KMS-11 (cell line): ENCODE results near the gene THSD7A.

Source experiments
- H2AFZ ChIP-seq: fragments of 200-600 bp; sonication (generic); 2 replicates; pipeline ENCODE4 v1.6.1; 2016; ENCODE audit warnings: antibody characterized with exemption, mixed run types, low read depth
- H3K27ac ChIP-seq: fragments of 200-600 bp; sonication (generic); 2 replicates; pipeline ENCODE4 v1.6.1; 2016; ENCODE audit warnings: mild to moderate bottlenecking, mixed run types
- H3K27me3 ChIP-seq: fragments of 200-600 bp; sonication (generic); 2 replicates; pipeline ENCODE4 v1.6.1; 2017; ENCODE audit warnings: mild to moderate bottlenecking, low read depth, mixed run types, moderate library complexity; ENCODE audit not compliant: insufficient read depth
- H3K36me3 ChIP-seq: fragments of 200-600 bp; sonication (generic); 2 replicates; pipeline ENCODE4 v1.6.1; 2017; ENCODE audit warnings: mild to moderate bottlenecking, mixed run types; ENCODE audit not compliant: insufficient read depth
- H3K4me1 ChIP-seq: fragments of 200-600 bp; sonication (generic); 2 replicates; pipeline ENCODE4 v1.6.1; 2016; ENCODE audit warnings: mild to moderate bottlenecking, low read depth, mixed run types; ENCODE audit not compliant: poor library complexity, severe bottlenecking
- H3K4me2 ChIP-seq: fragments of 200-600 bp; sonication (generic); 2 replicates; pipeline ENCODE4 v1.7.0; 2016; ENCODE audit warnings: mild to moderate bottlenecking, mixed run types
- H3K4me3 ChIP-seq: fragments of 200-600 bp; sonication (generic); IDR thresholded peaks from 2 replicates; pipeline ENCODE4 v1.6.1; 2017; ENCODE audit warnings: low read depth, low read length, mixed read lengths; ENCODE audit not compliant: insufficient read depth
- H3K79me2 ChIP-seq: fragments of 200-600 bp; sonication (generic); 2 replicates; pipeline ENCODE4 v1.6.1; 2016; ENCODE audit warnings: low read depth, mixed run types; ENCODE audit not compliant: insufficient read depth
- H3K9ac ChIP-seq: fragments of 200-600 bp; sonication (generic); 2 replicates; pipeline ENCODE4 v1.6.1; 2016; ENCODE audit warnings: mild to moderate bottlenecking, mixed run types
- H4K20me1 ChIP-seq: fragments of 200-600 bp; sonication (generic); 2 replicates; pipeline ENCODE4 v1.6.1; 2016; ENCODE audit warnings: mild to moderate bottlenecking, mixed run types; ENCODE audit not compliant: insufficient read depth
- TF ChIP-seq, protein P1 (sequence below): fragments of 200-600 bp; sonication (generic); conservative IDR thresholded peaks from 2 replicates; pipeline ENCODE4 v1.6.1; 2017; ENCODE audit warnings: low read depth, mild to moderate bottlenecking, antibody characterized with exemption, low read length, moderate library complexity, mixed read lengths

The THSD7A gene

DNA sequence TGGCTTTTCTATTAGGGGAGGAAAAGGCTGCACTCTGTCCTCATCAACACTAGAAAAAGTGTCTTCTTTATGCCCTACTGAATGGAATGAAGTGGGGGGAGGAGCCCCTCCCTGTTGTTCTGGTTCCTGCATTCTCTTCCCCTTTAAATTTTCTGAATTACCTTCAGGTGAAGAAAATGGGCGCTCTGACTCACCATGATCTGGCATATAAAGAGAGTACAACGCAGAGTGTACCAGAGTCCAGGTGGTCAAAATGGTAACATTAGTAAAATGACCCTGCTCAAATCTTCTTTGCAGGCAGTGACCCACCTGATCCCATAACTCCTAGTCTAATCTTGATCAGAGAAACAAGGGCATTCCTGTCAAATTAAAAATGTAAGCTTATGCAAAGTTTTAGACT, 80.7 kb downstream of the THSD7A start:
- no peak overlapping the region for H3K27ac ChIP-seq

DNA sequence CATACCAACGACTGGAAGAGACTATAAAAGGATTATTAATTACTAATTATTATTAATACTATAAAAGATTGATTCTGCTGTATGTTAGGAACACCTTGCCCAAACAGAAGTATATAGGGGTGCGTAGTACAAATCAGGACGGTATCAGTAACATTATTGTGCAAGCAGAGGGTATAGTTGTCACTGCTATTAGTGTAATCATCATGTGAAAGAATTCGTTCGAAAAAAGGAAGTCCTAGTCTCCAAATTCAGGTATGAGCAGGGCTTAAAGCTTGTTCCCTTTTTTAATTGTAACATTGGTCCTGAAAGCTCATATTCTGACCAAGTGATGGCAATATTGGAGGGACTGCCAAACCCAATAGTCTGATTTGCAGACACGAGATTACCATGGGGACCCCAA, 81.8 kb downstream of the THSD7A start:
- no peak overlapping the region for H3K9ac ChIP-seq
- no peaks in the 10 kb centered on the region for H3K79me2 ChIP-seq
- H3K4me3 ChIP-seq, result no peak overlapping the region
- H3K4me1 ChIP-seq, result no peaks in the 10 kb centered on the region
- no peaks in the 10 kb centered on the region for H3K27me3 ChIP-seq
- H3K4me2 ChIP-seq, result no peak overlapping the region
- H4K20me1 ChIP-seq, result no peaks in the 10 kb centered on the region
- no peak overlapping the region for H2AFZ ChIP-seq
- H3K27ac ChIP-seq, result no peak overlapping the region
- TF ChIP-seq, protein P1, sequence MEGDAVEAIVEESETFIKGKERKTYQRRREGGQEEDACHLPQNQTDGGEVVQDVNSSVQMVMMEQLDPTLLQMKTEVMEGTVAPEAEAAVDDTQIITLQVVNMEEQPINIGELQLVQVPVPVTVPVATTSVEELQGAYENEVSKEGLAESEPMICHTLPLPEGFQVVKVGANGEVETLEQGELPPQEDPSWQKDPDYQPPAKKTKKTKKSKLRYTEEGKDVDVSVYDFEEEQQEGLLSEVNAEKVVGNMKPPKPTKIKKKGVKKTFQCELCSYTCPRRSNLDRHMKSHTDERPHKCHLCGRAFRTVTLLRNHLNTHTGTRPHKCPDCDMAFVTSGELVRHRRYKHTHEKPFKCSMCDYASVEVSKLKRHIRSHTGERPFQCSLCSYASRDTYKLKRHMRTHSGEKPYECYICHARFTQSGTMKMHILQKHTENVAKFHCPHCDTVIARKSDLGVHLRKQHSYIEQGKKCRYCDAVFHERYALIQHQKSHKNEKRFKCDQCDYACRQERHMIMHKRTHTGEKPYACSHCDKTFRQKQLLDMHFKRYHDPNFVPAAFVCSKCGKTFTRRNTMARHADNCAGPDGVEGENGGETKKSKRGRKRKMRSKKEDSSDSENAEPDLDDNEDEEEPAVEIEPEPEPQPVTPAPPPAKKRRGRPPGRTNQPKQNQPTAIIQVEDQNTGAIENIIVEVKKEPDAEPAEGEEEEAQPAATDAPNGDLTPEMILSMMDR, result no peak
- no peaks in the 10 kb centered on the region for H3K36me3 ChIP-seq

More for the DNA sequence above, 80.7 kb downstream of the THSD7A start:
- no peak overlapping the region for H3K4me3 ChIP-seq
- no peaks in the 10 kb centered on the region for H3K27me3 ChIP-seq
- no peaks in the 10 kb centered on the region for H4K20me1 ChIP-seq
- H3K4me1 ChIP-seq, result no peaks in the 10 kb centered on the region
- H3K9ac ChIP-seq, result no peak overlapping the region
- no peak overlapping the region for H3K4me2 ChIP-seq
- TF ChIP-seq, protein P1, result no peak
- H2AFZ ChIP-seq, result no peak overlapping the region
- no peaks in the 10 kb centered on the region for H3K79me2 ChIP-seq
- no peaks in the 10 kb centered on the region for H3K36me3 ChIP-seq

DNA sequence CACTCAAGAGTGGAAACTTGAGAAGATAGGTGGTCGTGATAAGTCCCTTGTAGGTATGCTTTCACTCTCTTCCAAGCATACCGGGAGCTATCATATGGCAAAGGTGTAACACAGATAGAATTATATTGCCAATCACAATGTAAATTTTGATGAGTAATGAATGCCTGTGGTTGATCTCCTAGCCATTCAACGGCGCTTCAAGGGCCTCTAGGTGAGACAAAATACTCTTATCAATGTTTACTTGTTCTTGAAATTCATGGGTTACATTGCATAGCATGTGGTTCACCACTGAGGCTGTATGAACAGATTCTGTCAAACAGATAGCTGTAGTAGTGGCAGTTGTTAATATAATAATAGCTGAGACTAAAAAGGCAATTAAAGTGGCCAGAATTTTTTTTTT, 82.4 kb downstream of the THSD7A start:
- Histone ChIP-seq H3K4me2 (no peak overlapping the region), H3K27ac (no peak overlapping the region), H3K9ac (no peak overlapping the region), H3K27me3 (no peaks in the 10 kb centered on the region), H2AFZ (no peak overlapping the region), H3K79me2 (no peaks in the 10 kb centered on the region), H3K36me3 (no peaks in the 10 kb centered on the region), H3K4me3 (no peak overlapping the region), H3K4me1 (no peaks in the 10 kb centered on the region), H4K20me1 (no peaks in the 10 kb centered on the region)
- TF ChIP-seq, protein P1, result no peak

DNA sequence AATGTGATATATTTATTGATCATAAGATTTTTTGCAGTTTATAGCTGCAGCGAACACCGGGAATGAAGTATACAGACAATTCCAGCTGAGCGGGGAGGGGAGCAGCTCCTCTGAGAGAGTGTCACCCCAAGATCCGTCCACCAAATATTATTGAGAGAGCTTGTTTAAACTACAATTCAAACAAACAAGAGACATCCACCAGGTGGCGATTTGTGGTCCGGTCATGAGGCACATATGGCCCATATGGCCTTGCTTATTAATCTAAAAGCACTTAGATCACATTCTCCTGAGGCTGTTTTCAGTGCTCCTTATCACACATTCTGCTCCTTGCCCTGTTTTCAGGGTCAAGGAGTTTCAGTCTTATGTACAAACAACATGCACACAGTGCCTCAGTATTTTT, 83.1 kb downstream of the THSD7A start:
- TF ChIP-seq, protein P1, result no peak
- Histone ChIP-seq H3K27me3 (no peaks in the 10 kb centered on the region), H3K4me1 (no peaks in the 10 kb centered on the region), H3K9ac (no peak overlapping the region), H2AFZ (no peak overlapping the region), H4K20me1 (no peaks in the 10 kb centered on the region), H3K4me3 (no peak overlapping the region), H3K79me2 (no peaks in the 10 kb centered on the region), H3K36me3 (no peaks in the 10 kb centered on the region), H3K4me2 (no peak overlapping the region), H3K27ac (no peak overlapping the region)
